Colonic mucosa (tissue), 4 donors: ENCODE data around the gene NAE1. TPM values are rescaled to one million over a fixed set of nuclear protein-coding genes. Genes with fewer than 3 reads are reported as not detected.

Source experiments
- DNase-seq: peaks from one replicate; pipeline ENCODE4 v3.0.0-alpha.2; 2020
- H3K27ac ChIP-seq: fragments of 200-600 bp; one replicate; pipeline ENCODE4 v1.8.0; 2021
- H3K27me3 ChIP-seq: fragments of 200-600 bp; one replicate; pipeline ENCODE4 v1.8.0; 2021
- H3K36me3 ChIP-seq: fragments of 200-600 bp; one replicate; pipeline ENCODE4 v1.8.0; 2021
- H3K4me1 ChIP-seq: fragments of 200-600 bp; one replicate; pipeline ENCODE4 v1.8.0; 2021; ENCODE audit warnings: mild to moderate bottlenecking
- H3K4me3 ChIP-seq: fragments of 200-600 bp; one replicate; pipeline ENCODE4 v1.8.0; 2021
- H3K9ac ChIP-seq, 2 donors: one replicate each; pipeline ENCODE4 v1.7.0; 2013; ENCODE audit warnings: control low read depth in 2 of 2, low read depth in 2 of 2, low read length in 2 of 2
- H3K9me3 ChIP-seq: fragments of 200-600 bp; one replicate; pipeline ENCODE4 v1.8.0; 2021
- intact Hi-C: fragments of 100-400 bp; cut with DNase I; formaldehyde crosslinking; loops from one replicate; pipeline ENCODE4 v1.14.1; 2022
- total RNA-seq, 2 donors: library from RNA; stranded (reverse); fragmentation: NEBNext Ultra II Directional in 1 of 2; extraction: Animal tissue kit (Norgen Biotek cat#: 25700) in 1 of 2; gene quantifications; one replicate each; pipeline ENCODE4 v1.2.1, GENCODE V29; 2021
- TF ChIP-seq, protein P1 (sequence below): fragments of 200-600 bp; IDR thresholded peaks from one replicate; pipeline ENCODE4 v1.8.0; 2022; ENCODE audit warnings: antibody characterized with exemption, mild to moderate bottlenecking
- donor health status: healthy.
- donor health status: DM: no; HTN: no; CAD: no.
- donor health status: DM: no; HTN: no; CAD: no.

Gene NAE1
- total RNA-seq, 2 donors from 2014 or later: 42.2 to 62.0 TPM

DNA sequence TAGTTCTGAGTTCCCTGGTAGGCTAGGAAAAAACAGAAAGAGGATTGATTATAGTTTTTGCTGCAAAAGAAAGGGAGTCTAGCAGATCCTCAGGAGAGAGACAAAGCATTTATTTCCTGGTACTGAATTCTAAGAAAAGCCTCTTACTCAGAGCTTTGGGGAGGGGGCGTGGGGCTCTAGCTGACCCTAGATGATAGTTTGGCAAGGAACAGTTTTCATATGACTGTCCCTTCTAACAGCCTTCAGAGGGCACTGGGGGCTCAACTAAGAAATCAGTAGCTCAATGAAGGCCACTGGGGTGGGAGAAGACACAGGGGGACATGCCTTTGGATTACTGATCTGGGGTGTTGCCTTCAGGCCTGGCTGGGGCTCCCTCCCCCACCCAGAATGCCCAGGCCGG, 17.4 kb upstream of the NAE1 start:
- Histone ChIP-seq H3K9me3 (no peaks in the 10 kb centered on the region), H3K36me3 (no peaks in the 10 kb centered on the region), H3K9ac (no peak overlapping the region), H3K4me1 (no peaks in the 10 kb centered on the region), H3K4me3 (no peak overlapping the region), H3K27ac (no peak overlapping the region), H3K27me3 (peaks cover 20% of the 10 kb centered on the region)
- TF ChIP-seq, protein P1, sequence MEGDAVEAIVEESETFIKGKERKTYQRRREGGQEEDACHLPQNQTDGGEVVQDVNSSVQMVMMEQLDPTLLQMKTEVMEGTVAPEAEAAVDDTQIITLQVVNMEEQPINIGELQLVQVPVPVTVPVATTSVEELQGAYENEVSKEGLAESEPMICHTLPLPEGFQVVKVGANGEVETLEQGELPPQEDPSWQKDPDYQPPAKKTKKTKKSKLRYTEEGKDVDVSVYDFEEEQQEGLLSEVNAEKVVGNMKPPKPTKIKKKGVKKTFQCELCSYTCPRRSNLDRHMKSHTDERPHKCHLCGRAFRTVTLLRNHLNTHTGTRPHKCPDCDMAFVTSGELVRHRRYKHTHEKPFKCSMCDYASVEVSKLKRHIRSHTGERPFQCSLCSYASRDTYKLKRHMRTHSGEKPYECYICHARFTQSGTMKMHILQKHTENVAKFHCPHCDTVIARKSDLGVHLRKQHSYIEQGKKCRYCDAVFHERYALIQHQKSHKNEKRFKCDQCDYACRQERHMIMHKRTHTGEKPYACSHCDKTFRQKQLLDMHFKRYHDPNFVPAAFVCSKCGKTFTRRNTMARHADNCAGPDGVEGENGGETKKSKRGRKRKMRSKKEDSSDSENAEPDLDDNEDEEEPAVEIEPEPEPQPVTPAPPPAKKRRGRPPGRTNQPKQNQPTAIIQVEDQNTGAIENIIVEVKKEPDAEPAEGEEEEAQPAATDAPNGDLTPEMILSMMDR: no peak
- no peak for DNase-seq
- intact Hi-C loops: loop anchor here (10.0 kb wide), 1 partner anchor 63 kb away; no protein-coding TSS in a partner anchor

DNA sequence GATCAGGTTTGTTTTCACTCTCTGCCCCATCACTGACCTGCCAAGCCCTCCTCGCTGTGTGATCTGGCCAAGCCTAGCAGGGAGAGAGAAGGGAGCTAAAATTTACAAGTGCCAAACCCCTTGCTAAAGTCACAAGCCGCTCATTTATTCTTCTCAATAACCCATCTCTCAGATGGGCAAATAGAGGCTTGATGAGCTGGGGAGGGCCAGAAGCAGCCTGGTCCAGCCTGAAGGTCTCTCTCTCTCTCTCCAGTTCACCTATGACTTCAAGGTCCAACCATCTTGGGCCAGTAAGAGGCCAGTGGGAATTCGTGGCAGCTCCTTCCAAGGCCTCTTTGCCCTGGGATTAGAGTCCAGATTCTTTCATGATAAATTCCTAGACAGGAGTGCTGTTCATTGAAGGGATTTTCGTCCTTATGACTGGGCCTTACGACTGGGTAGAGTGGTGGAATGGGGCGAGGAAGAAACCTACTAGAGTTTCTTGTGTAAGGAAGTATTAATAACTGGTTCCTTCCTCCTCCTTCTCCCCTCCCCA, 16.8 kb upstream of the NAE1 start:
- Histone ChIP-seq H3K27me3 (peaks cover 20% of the 10 kb centered on the region), H3K4me1 (no peaks in the 10 kb centered on the region), H3K27ac (no peak overlapping the region), H3K9me3 (no peaks in the 10 kb centered on the region), H3K36me3 (no peaks in the 10 kb centered on the region), H3K9ac (no peak overlapping the region), H3K4me3 (no peak overlapping the region)
- intact Hi-C loops: loop anchor here (10.0 kb wide), 1 partner anchor 63 kb away; no protein-coding TSS in a partner anchor
- no peak for DNase-seq
- TF ChIP-seq, protein P1: no peak

DNA sequence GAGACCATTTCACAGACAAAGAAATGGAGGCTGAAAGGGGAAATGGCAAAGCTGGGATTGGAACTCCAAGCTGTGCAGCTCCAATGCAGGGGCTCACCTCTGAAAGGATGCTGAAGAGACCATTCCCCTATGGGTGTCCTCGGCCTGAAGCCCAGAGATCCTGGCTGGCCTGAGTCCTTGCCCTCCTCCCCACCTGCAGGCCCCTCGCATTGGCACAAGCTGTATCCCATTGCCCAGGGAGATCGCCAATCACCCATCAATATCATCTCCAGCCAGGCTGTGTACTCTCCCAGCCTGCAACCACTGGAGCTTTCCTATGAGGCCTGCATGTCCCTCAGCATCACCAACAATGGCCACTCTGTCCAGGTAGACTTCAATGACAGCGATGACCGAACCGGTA, 16.1 kb upstream of the NAE1 start:
- Histone ChIP-seq H3K9me3 (no peaks in the 10 kb centered on the region), H3K27ac (no peak overlapping the region), H3K4me1 (no peaks in the 10 kb centered on the region), H3K4me3 (no peak overlapping the region), H3K36me3 (no peaks in the 10 kb centered on the region), H3K9ac (no peak overlapping the region), H3K27me3 (peaks cover 20% of the 10 kb centered on the region)
- DNase-seq: no peak
- intact Hi-C loops: loop anchor here (10.0 kb wide), 1 partner anchor 62 kb away; no protein-coding TSS in a partner anchor
- TF ChIP-seq, protein P1: no peak

DNA sequence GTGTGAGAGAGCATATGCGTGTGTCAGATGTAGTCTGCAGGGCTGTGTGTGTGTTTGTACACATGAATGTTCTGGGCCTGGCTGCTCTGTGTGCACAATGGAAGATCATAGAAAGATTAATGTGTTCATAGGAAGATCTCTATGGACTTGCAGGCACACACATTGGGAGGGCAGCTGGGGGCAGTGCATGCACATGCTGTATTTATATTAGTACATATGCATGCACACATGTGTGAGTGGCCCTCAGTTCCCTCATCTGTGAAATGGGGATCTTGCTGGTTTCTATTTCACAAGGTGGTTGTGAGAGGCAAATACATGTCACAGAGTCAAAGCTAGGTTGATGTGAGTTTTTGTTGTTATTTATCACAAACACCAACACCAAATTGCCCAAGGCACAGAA, 15.5 kb upstream of the NAE1 start:
- Histone ChIP-seq H3K36me3 (no peaks in the 10 kb centered on the region), H3K4me1 (no peaks in the 10 kb centered on the region), H3K27ac (no peak overlapping the region), H3K9ac (no peak overlapping the region), H3K9me3 (no peaks in the 10 kb centered on the region), H3K27me3 (peaks cover 20% of the 10 kb centered on the region), H3K4me3 (no peak overlapping the region)
- no peak for DNase-seq
- TF ChIP-seq, protein P1: no peak
- intact Hi-C loops: loop anchor here (10.0 kb wide), 1 partner anchor 61 kb away; no protein-coding TSS in a partner anchor

DNA sequence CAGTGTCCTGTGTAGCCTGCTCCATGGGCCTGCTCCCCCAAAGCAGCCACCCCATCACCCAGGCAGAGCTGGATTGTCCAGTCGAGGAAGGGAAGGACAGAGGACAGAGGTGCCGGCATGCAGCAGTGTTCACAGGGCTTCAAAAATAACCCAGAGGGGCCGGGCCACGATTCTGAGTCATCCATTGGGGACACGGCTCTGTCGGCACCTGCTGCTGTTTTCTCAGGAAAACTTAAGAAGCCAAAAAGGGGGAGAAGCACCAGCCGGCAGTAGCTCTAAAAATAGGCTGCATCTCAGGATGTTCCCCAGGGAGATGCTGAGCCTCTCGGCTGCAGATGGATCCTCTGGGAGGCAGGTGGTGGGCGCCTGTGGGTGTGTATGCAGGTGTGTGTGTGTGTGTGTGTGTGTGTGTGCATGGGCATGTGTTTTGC, 15.0 kb upstream of the NAE1 start:
- peaks cover 20% of the 10 kb centered on the region for H3K27me3 ChIP-seq
- H3K4me3 ChIP-seq: no peak overlapping the region
- H3K9me3 ChIP-seq: no peaks in the 10 kb centered on the region
- H3K36me3 ChIP-seq: no peaks in the 10 kb centered on the region
- DNase-seq: no peak
- TF ChIP-seq, protein P1: no peak
- intact Hi-C loops: loop anchor here (10.0 kb wide), 1 partner anchor 61 kb away; no protein-coding TSS in a partner anchor
- H3K9ac ChIP-seq: no peak overlapping the region
- no peak overlapping the region for H3K27ac ChIP-seq
- no peaks in the 10 kb centered on the region for H3K4me1 ChIP-seq
